ACC112 (cell line): ENCODE data around the gene GAPT.

Experiments used
- H2AFZ ChIP-seq: fragments of 200-600 bp; sonication (generic); one replicate; pipeline ENCODE4 v1.6.0; 2017; ENCODE audit warnings: antibody characterized with exemption, low read length; ENCODE audit not compliant: unreplicated experiment
- H3K27ac ChIP-seq: fragments of 200-600 bp; sonication (generic); 2 replicates; pipeline ENCODE4 v1.5.1; 2014; ENCODE audit warnings: low read depth, mild to moderate bottlenecking, antibody characterized with exemption, low read length, moderate library complexity
- H3K27me3 ChIP-seq: fragments of 200-600 bp; sonication (generic); 2 replicates; pipeline ENCODE4 v1.6.1; 2014; ENCODE audit warnings: mild to moderate bottlenecking, antibody characterized with exemption, low read length, moderate library complexity, mixed read lengths; ENCODE audit not compliant: insufficient read depth
- H3K36me3 ChIP-seq: fragments of 200-600 bp; sonication (generic); 2 replicates; pipeline ENCODE4 v1.6.1; 2016; ENCODE audit warnings: mild to moderate bottlenecking, antibody characterized with exemption, low read length, moderate library complexity, mixed read lengths; ENCODE audit not compliant: insufficient read depth
- H3K4me1 ChIP-seq: fragments of 200-600 bp; sonication (generic); one replicate; pipeline ENCODE4 v1.6.1; 2016; ENCODE audit warnings: low read length, mixed read lengths; ENCODE audit not compliant: insufficient read depth, unreplicated experiment, control insufficient read depth
- H3K4me3 ChIP-seq: fragments of 200-600 bp; sonication (generic); 2 replicates; pipeline ENCODE4 v1.5.1; 2014; ENCODE audit warnings: mild to moderate bottlenecking, low read depth, low read length
- H3K79me2 ChIP-seq: fragments of 200-600 bp; sonication (generic); one replicate; pipeline ENCODE4 v1.6.0; 2016; ENCODE audit warnings: low read length; ENCODE audit not compliant: control insufficient read depth, unreplicated experiment, insufficient read depth

GAPT gene

GRCh38 chr5:58544195-58544594 lies 53.0 kb downstream of the GAPT start:
- Histone ChIP-seq H3K36me3 (no peaks in the 10 kb centered on the region), H3K27me3 (no peaks in the 10 kb centered on the region), H3K4me1 (no peaks in the 10 kb centered on the region), H3K27ac (no peak overlapping the region), H3K79me2 (no peaks in the 10 kb centered on the region), H3K4me3 (no peak overlapping the region), H2AFZ (no peak overlapping the region)

GRCh38 chr5:58544926-58545325 lies 53.7 kb downstream of the GAPT start:
- Histone ChIP-seq H3K27me3 (no peaks in the 10 kb centered on the region), H3K36me3 (no peaks in the 10 kb centered on the region), H2AFZ (no peak overlapping the region), H3K4me1 (no peaks in the 10 kb centered on the region), H3K4me3 (no peak overlapping the region), H3K79me2 (no peaks in the 10 kb centered on the region), H3K27ac (no peak overlapping the region)

GRCh38 chr5:58545912-58546311 lies 54.7 kb downstream of the GAPT start:
- Histone ChIP-seq H3K27ac (no peak overlapping the region), H3K79me2 (no peaks in the 10 kb centered on the region), H3K27me3 (no peaks in the 10 kb centered on the region), H3K4me3 (no peak overlapping the region), H2AFZ (no peak overlapping the region), H3K36me3 (no peaks in the 10 kb centered on the region), H3K4me1 (no peaks in the 10 kb centered on the region)
